CD4-positive, alpha-beta memory T cell (primary cell): ENCODE data around the gene FAM111A. TPM values are rescaled to one million over a fixed set of nuclear protein-coding genes. Genes with fewer than 3 reads are reported as not detected.

ENCODE experiments used
- CTCF ChIA-PET: fragments of 350-600 bp; sonication (Branson Sonifier 250); formaldehyde crosslinking; loops from one replicate; lab custom pipeline; 2021; ENCODE audit warnings: inconsistent platforms; ENCODE audit not compliant: partially characterized antibody; lab: Charles Lee
- POLR2A ChIA-PET: fragments of 350-600 bp; sonication (Branson Sonifier 250); formaldehyde crosslinking; loops from one replicate; lab custom pipeline; 2021; ENCODE audit not compliant: partially characterized antibody; lab: Charles Lee
- DNase-seq, 5 donors: peaks; one replicate each; pipeline versions ENCODE4 v3.0.0 to v3.0.0-alpha.2; 2020 to 2022; ENCODE audit warnings: mixed read lengths in 1 of 5
- H3K27ac ChIP-seq: one replicate; pipeline ENCODE4 v1.7.0; 2013; ENCODE audit warnings: low read depth, low read length
- H3K27me3 ChIP-seq: 2 replicates; pipeline ENCODE4 v1.7.0; 2013; ENCODE audit warnings: mild to moderate bottlenecking, low read length, moderate library complexity; ENCODE audit not compliant: insufficient read depth
- H3K36me3 ChIP-seq: 2 replicates; pipeline ENCODE4 v1.7.0; 2013; ENCODE audit warnings: mild to moderate bottlenecking, low read length, moderate library complexity; ENCODE audit not compliant: insufficient read depth
- H3K4me1 ChIP-seq: 2 replicates; pipeline ENCODE4 v1.7.0; 2013; ENCODE audit warnings: mild to moderate bottlenecking, low read length, moderate library complexity; ENCODE audit not compliant: insufficient read depth
- H3K4me3 ChIP-seq, 2 donors: one replicate each; pipeline ENCODE4 v1.7.0; 2013; ENCODE audit warnings: low read length in 2 of 2, mild to moderate bottlenecking in 1 of 2
- H3K9me3 ChIP-seq, 2 donors: one replicate each; pipeline ENCODE4 v1.7.0; 2013; ENCODE audit warnings: low read length in 2 of 2, control low read depth in 1 of 2; ENCODE audit not compliant: control insufficient read depth in 1 of 2
- H3K27ac Mint-ChIP-seq, 7 donors: one replicate each; pipeline ENCODE4 v1.8.0; 2020 to 2021; ENCODE audit warnings: mixed read lengths in 7 of 7, mild to moderate bottlenecking in 6 of 7, inconsistent platforms in 3 of 7, moderate library complexity in 3 of 7
- H3K27me3 Mint-ChIP-seq, 2 donors: one replicate each; pipeline ENCODE4 v1.8.0; 2020 to 2021; ENCODE audit warnings: mixed read lengths in 2 of 2
- H3K36me3 Mint-ChIP-seq, 2 donors: one replicate each; pipeline ENCODE4 v1.8.0; 2020 to 2021; ENCODE audit warnings: mixed read lengths in 2 of 2, inconsistent platforms in 1 of 2, mild to moderate bottlenecking in 1 of 2
- H3K4me1 Mint-ChIP-seq, 4 donors: one replicate each; pipeline ENCODE4 v1.8.0; 2020 to 2021; ENCODE audit warnings: mixed read lengths in 4 of 4, mild to moderate bottlenecking in 1 of 4
- H3K4me3 Mint-ChIP-seq, 8 donors: one replicate each; pipeline ENCODE4 v1.8.0; 2020 to 2021; ENCODE audit warnings: mixed read lengths in 8 of 8, mild to moderate bottlenecking in 7 of 8, moderate library complexity in 6 of 8, inconsistent platforms in 3 of 8
- H3K9me3 Mint-ChIP-seq, 8 donors: one replicate each; pipeline ENCODE4 v1.8.0; 2020 to 2021; ENCODE audit warnings: mixed read lengths in 8 of 8, mild to moderate bottlenecking in 5 of 8, inconsistent platforms in 3 of 8, moderate library complexity in 1 of 8
- intact Hi-C: fragments of 100-400 bp; cut with micrococcal nuclease; formaldehyde crosslinking; loops from one replicate; pipeline ENCODE4 v1.15.1; 2023
- polyA plus RNA-seq, 2 donors: library from polyadenylated mRNA; unstranded; fragments of 300-500 nt; fragmentation: Illumina TruSeq; gene quantifications; one replicate each; pipeline ENCODE4 v1.2.3, GENCODE V29; 2021
- total RNA-seq, 2 experiments: library from RNA; stranded (reverse); gene quantifications; one replicate each; pipeline ENCODE4 v1.2.3, GENCODE V29; 2021

Gene FAM111A
- total and polyA plus RNA-seq, 4 experiments from 2014 or later: 22.8 to 130 (median 77.7) TPM

GRCh38 chr11:59141191-59141590 is 1.5 kb upstream of the FAM111A start:
- Histone ChIP-seq H3K27ac (no peak overlapping the region), H3K27me3 (no peaks in the 10 kb centered on the region), H3K36me3 (no peaks in the 10 kb centered on the region), H3K4me1 (peaks cover 42% of the 10 kb centered on the region), H3K9me3 (no peaks in the 10 kb centered on the region), H3K4me3 (no peak overlapping the region)
- intact Hi-C loops: loop anchor here (5.0 kb wide), 6 partner anchors 411 to 1814 kb away; partner anchors contain the start of genes MED19, OSBP, TMX2 and ZDHHC5
- Mint-ChIP-seq H3K36me3 (peaks cover 6 to 37% of the 10 kb centered on the region in 2 donors), H3K9me3 (no peaks in the 10 kb centered on the region), H3K4me3 (peak overlapping the region in 6 of 8 donors; percentile 17 to 98 (median 97)), H3K27me3 (no peaks in the 10 kb centered on the region), H3K27ac (peak overlapping the region; percentile 11 to 99 (median 97)), H3K4me1 (peaks cover 38 to 58% (median 43%) of the 10 kb centered on the region in 4 donors)
- ChIA-PET CTCF (interaction anchor here (0.7 to 3.9 kb wide), 5 partner anchors 15 to 88 kb away, joined by 3 to 57 read pairs (median 7); partner anchors contain the start of gene DTX4), POLR2A (interaction anchor here (0.6 to 1.4 kb wide), 2 partner anchors 30 to 469 kb away, joined by 4 to 5 read pairs; partner anchors contain the start of gene DTX4)
- DNase-seq: no peak

- Histone ChIP-seq H3K4me3 (peak overlapping the region; percentile 86 to 92), H3K9me3 (no peaks in the 10 kb centered on the region), H3K36me3 (no peaks in the 10 kb centered on the region), H3K27me3 (no peaks in the 10 kb centered on the region), H3K4me1 (peaks cover 46% of the 10 kb centered on the region), H3K27ac (peak overlapping the region; percentile 87)
- Mint-ChIP-seq H3K36me3 (peaks cover 6 to 34% of the 10 kb centered on the region in 2 donors), H3K27me3 (no peaks in the 10 kb centered on the region), H3K9me3 (no peaks in the 10 kb centered on the region), H3K27ac (peak overlapping the region; percentile 96 to 99 (median 98)), H3K4me3 (peak overlapping the region; percentile 94 to 98 (median 97)), H3K4me1 (peaks cover 38 to 55% (median 42%) of the 10 kb centered on the region in 4 donors)
- CTCF ChIA-PET: interaction anchor here (0.7 to 3.9 kb wide), 6 partner anchors 14 to 89 kb away, joined by 3 to 57 read pairs (median 6); partner anchors contain the start of gene DTX4
- no peak for DNase-seq
- intact Hi-C loops: loop anchor here (1.0 to 5.0 kb wide), 9 partner anchors 16 to 1815 kb away; partner anchors contain the start of genes MED19, OSBP, PATL1 and TMX2
- POLR2A ChIA-PET: interaction anchor here (0.8 to 1.6 kb wide), 10 partner anchors 10 to 1493 kb away, joined by 3 to 11 read pairs (median 3); partner anchors contain the start of genes FAM111B and YPEL4
These were observed 789 bp upstream of the FAM111A start for GRCh38 chr11:59141673-59142460.

DNA sequence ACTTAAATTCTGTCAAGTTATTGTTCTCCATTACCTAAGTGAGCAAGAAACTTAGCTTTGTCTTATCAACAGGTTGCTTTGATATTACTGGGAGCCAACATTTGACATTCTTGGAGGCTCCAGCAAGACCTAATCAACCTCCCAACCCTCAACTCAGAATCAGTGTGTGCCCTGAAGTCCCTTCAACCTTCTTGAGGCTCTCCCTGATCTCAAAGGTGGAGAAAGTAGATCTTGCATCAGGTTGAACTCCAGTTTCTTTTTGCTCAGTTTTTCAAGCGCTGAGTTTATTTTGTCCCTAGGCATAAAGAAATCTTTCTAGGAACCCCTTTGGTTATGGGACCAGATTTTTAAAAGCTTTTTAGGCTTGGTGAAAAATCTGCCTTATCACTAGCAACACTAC is 1.4 kb downstream of the FAM111A start:
- no peaks in the 10 kb centered on the region for H3K36me3 ChIP-seq
- H3K27me3 ChIP-seq: no peaks in the 10 kb centered on the region
- Mint-ChIP-seq H3K27ac (peak overlapping the region; percentile 96 to 99 (median 98)), H3K36me3 (peaks cover 9 to 39% of the 10 kb centered on the region in 2 donors), H3K27me3 (no peaks in the 10 kb centered on the region), H3K4me3 (peak overlapping the region; percentile 94 to 98 (median 97)), H3K9me3 (no peaks in the 10 kb centered on the region), H3K4me1 (peaks cover 39 to 70% (median 43%) of the 10 kb centered on the region in 4 donors)
- H3K4me3 ChIP-seq: peak overlapping the region; percentile 50 to 56
- intact Hi-C loops: loop anchor here (2.0 to 5.0 kb wide), 7 partner anchors 408 to 1817 kb away; partner anchors contain the start of genes MED19, OSBP, TMX2 and ZDHHC5
- DNase-seq: no peak
- POLR2A ChIA-PET: interaction anchor here (0.8 to 3.0 kb wide), 10 partner anchors 8 to 1402 kb away, joined by 3 to 12 read pairs (median 6); partner anchors contain the start of genes DTX4, FAM111B and LPXN
- H3K9me3 ChIP-seq: no peaks in the 10 kb centered on the region
- peak overlapping the region; percentile 87 for H3K27ac ChIP-seq
- H3K4me1 ChIP-seq: peaks cover 46% of the 10 kb centered on the region
- CTCF ChIA-PET: interaction anchor here (1.1 to 3.1 kb wide), 5 partner anchors 8 to 525 kb away, joined by 3 to 25 read pairs (median 6); partner anchors contain the start of genes DTX4 and PATL1

DNA sequence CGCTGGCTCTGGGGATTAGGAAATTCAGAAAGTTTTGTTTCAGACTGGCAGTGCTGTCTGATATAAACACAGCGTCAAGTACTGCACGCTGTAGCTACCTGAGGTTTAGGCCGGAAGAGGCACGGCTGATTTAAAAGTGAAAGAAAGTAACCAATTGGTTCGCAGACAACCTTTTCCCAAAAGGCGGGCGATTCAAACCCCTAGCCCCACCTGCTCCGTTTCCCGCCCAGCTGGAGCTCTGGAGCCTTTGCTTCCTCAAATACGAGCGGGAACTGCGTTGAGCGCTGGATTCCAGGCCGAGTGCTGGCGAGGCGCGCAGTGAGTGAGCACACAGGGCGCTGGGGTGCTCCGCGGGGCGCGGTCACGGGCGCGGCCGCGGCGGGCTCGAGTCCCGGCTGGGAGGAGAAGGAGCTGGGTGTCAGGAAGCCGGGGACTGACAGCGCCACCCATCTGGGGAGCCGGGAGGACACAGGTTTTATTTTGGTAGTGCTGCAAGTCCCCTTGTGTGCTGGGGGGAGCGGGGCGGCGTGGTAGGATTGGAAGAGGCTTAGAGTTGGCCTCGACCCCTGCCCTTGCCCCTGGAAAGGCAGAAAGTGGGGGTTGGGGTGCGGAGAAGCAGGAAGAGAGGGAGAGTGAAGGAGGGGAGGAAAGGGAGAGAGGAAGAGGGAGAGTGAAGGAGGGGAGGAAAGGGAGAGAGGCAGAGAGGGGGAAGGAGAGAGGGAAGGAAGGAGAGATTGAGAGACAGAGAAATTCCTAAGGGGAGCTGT is 2.1 kb downstream of the FAM111A start:
- Mint-ChIP-seq H3K9me3 (no peaks in the 10 kb centered on the region), H3K4me1 (peaks cover 39 to 72% (median 43%) of the 10 kb centered on the region in 4 donors), H3K4me3 (peak overlapping the region; percentile 94 to 98 (median 97)), H3K27me3 (no peaks in the 10 kb centered on the region), H3K27ac (peak overlapping the region; percentile 96 to 99 (median 98)), H3K36me3 (peaks cover 11 to 43% of the 10 kb centered on the region in 2 donors)
- no peaks in the 10 kb centered on the region for H3K27me3 ChIP-seq
- H3K4me1 ChIP-seq: peaks cover 46% of the 10 kb centered on the region
- no peaks in the 10 kb centered on the region for H3K9me3 ChIP-seq
- peak overlapping the region; percentile 87 for H3K27ac ChIP-seq
- peak; percentile 78 to 85 (median 82) for DNase-seq
- peak overlapping the region; percentile 50 to 56 for H3K4me3 ChIP-seq
- no peaks in the 10 kb centered on the region for H3K36me3 ChIP-seq
- intact Hi-C loops: loop anchor here (2.0 to 5.0 kb wide), 7 partner anchors 408 to 1817 kb away; partner anchors contain the start of genes MED19, OSBP, TMX2 and ZDHHC5
- POLR2A ChIA-PET: interaction anchor here (0.5 to 3.0 kb wide), 11 partner anchors 9 to 1403 kb away, joined by 3 to 12 read pairs (median 4); partner anchors contain the start of genes DTX4, FAM111B, LPXN and SELENOH
- CTCF ChIA-PET: interaction anchor here (0.9 to 3.1 kb wide), 6 partner anchors 9 to 524 kb away, joined by 3 to 25 read pairs (median 6); partner anchors contain the start of genes DTX4 and PATL1

- Histone ChIP-seq H3K27ac (no peak overlapping the region), H3K9me3 (no peaks in the 10 kb centered on the region), H3K4me3 (no peak overlapping the region), H3K4me1 (peaks cover 46% of the 10 kb centered on the region), H3K36me3 (no peaks in the 10 kb centered on the region), H3K27me3 (no peaks in the 10 kb centered on the region)
- peaks cover 16 to 47% of the 10 kb centered on the region in 2 donors for H3K36me3 Mint-ChIP-seq
- intact Hi-C loops: loop anchor here (2.0 kb wide), 1 partner anchor 567 kb away; the partner anchor contains the start of gene ZFP91
- peak overlapping the region in 7 of 8 donors; percentile 94 to 98 (median 97) for H3K4me3 Mint-ChIP-seq
- H3K27ac Mint-ChIP-seq: peak overlapping the region in 5 of 7 donors; percentile 3 to 75 (median 51)
- POLR2A ChIA-PET: interaction anchor here (0.6 to 3.0 kb wide), 3 partner anchors 13 to 1762 kb away, joined by 3 to 12 read pairs (median 11); partner anchors contain the start of gene LPXN
- H3K27me3 Mint-ChIP-seq: no peaks in the 10 kb centered on the region
- H3K9me3 Mint-ChIP-seq: no peaks in the 10 kb centered on the region
- CTCF ChIA-PET: interaction anchor here (1.3 to 3.1 kb wide), 2 partner anchors 10 to 13 kb away, joined by 9 to 25 read pairs; no protein-coding TSS in a partner anchor
- peaks cover 39 to 72% (median 43%) of the 10 kb centered on the region in 4 donors for H3K4me1 Mint-ChIP-seq
- no peak for DNase-seq
These were observed 2.9 kb downstream of the FAM111A start for GRCh38 chr11:59145534-59145933.

- Histone ChIP-seq H3K9me3 (no peaks in the 10 kb centered on the region), H3K27ac (peak overlapping the region; percentile 12), H3K36me3 (no peaks in the 10 kb centered on the region), H3K27me3 (no peaks in the 10 kb centered on the region), H3K4me1 (peaks cover 21% of the 10 kb centered on the region), H3K4me3 (no peak overlapping the region)
- H3K9me3 Mint-ChIP-seq: no peaks in the 10 kb centered on the region
- POLR2A ChIA-PET: interaction anchor here (2.3 kb wide), 1 partner anchor 9 kb away, joined by 7 read pairs; the partner anchor contains the start of gene FAM111A
- DNase-seq: no peak
- intact Hi-C loops: no loop called here
- peaks cover 18 to 41% of the 10 kb centered on the region in 2 donors for H3K36me3 Mint-ChIP-seq
- H3K27me3 Mint-ChIP-seq: no peaks in the 10 kb centered on the region
- H3K4me3 Mint-ChIP-seq: peak overlapping the region; percentile 62 to 85 (median 81)
- CTCF ChIA-PET: interaction anchor here (1.1 to 2.0 kb wide), 5 partner anchors 16 to 99 kb away, joined by 3 to 11 read pairs (median 6); partner anchors contain the start of gene DTX4
- H3K27ac Mint-ChIP-seq: peak overlapping the region; percentile 43 to 88 (median 75)
- peaks cover 17 to 43% (median 22%) of the 10 kb centered on the region in 4 donors for H3K4me1 Mint-ChIP-seq
These were observed 9.1 kb downstream of the FAM111A start for GRCh38 chr11:59151761-59152160.
